Pons (tissue), 1 donor: ENCODE results near the gene CDH13.

Experiments
- DNase-seq: peaks from one replicate; pipeline ENCODE4 v3.0.0-alpha.2; 2016; ENCODE audit warnings: low spot score

The CDH13 gene

DNA sequence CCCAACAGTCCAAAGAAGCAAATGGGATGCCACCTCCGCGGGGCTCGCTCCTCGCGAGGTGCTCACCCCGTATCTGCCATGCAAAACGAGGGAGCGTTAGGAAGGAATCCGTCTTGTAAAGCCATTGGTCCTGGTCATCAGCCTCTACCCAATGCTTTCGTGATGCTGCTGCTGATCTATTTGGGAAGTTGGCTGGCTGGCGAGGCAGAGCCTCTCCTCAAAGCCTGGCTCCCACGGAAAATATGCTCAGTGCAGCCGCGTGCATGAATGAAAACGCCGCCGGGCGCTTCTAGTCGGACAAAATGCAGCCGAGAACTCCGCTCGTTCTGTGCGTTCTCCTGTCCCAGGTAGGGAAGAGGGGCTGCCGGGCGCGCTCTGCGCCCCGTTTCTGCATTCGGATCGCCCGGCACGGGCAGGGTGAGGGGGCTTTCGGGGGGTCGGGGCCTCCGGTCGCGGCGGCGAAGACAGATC, at the start of gene CDH13:
CDH13 (plus strand) TSS at position 179 of the 471 bp plus-strand sequence.
- DNase-seq = no peak

- DNase-seq = peak; percentile 88
Observed at GRCh38 chr16:82580298-82580890, 46.4 kb upstream of the CDH13 start.

- no peak for DNase-seq
Observed at GRCh38 chr16:82582975-82583374, 43.8 kb upstream of the CDH13 start.

- DNase-seq = no peak
Observed at GRCh38 chr16:82583422-82583821, 43.3 kb upstream of the CDH13 start.

- no peak for DNase-seq
Observed at GRCh38 chr16:82584553-82585152, 42.1 kb upstream of the CDH13 start.

DNA sequence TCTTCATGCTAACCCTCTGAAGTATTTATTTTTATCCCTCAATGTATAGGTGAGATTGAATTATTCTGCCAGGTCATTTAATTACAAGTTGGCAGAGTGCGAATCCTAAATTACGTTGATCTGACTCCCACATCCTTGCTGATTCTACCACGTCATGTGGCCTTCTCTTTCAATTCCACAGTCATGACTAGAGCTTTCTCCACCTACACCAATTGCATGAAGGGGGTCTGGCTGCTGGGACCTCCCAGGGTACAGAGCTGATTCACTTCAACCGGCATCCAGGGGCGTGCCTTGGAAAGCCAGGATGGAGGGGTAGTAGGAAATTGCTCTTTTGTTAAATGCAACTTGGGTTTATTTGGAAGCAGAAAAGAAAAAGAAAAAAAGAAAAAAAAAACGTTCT, 41.1 kb upstream of the CDH13 start:
- no peak for DNase-seq

DNA sequence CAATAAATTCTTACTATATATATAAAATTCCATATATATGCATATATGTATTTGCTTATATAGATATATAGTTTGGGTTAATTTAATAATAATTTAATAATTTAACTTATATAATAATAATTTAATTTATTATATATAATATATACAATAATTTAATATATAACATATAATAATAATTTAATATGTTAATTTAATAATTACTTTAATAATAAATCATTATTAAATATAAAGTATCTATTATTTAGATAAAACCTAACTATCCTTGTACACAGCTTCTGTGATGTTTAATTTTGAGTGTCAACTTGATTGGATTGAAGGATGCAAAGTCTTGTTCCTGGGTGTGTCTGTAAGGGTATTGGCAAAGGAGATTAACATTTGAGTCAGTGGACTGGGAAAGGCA, 40.6 kb upstream of the CDH13 start:
- DNase-seq = no peak

DNA sequence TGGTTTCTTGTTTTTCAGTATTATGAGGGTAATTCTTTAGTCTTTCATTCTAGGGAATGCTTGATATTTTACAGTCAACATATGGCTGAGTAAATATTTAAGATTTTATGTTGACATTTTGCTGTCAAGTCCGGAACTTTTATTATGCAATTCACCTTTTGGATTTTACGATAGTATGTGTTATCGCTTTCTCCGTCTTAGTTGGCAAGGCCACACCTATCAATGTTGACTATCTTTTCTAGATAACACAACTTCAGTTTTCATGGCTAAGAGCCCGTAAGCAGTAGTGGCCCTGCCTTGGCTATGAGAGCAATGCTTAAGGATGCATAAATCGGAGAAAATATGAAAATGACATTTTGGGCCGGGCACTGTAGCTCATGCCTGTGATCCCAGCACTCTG, 39.5 kb upstream of the CDH13 start:
- no peak for DNase-seq

GRCh38 chr16:82589407-82589806, 37.4 kb upstream of the CDH13 start:
- DNase-seq = no peak

DNA sequence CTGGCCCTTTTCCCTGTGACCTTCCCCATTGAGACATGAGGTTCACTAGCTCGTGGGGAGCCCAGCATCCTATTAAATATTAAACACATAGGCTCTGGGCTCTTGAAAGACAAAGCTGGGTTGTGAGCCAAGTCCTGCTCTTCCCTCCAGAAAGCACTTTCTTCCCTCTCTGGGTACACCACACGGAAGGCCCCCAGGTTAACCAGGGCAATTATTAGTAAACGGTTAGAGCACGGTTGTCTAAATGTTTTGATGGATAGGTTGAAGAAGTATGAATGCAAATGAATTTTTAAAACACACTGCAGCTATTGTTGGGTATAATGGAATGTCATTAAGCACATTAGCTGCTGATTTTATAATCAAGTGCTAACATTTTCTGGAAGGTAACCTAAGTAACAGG, 32.7 kb upstream of the CDH13 start:
- no peak for DNase-seq

DNA sequence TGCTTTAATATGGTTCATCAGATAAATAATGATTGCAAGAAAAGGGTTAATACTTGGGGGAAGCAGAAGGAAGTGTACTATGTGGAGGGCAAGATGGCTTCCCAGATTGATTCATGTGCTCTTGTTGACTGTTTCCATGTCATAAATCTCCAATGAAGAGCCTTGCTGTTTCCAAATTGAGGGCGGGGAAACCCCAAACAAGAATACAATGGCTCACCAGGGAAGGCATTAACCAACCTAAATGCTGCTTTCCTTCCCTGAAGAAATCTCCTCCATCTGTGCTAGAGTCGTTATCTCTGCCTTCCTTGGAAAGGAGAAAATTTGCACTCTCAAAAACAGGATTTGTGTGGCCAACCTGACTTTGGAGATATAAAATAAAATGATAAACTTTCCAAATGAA, 28.0 kb upstream of the CDH13 start:
- DNase-seq = no peak

- no peak for DNase-seq
Observed at GRCh38 chr16:82601989-82602640, 24.7 kb upstream of the CDH13 start.

DNA sequence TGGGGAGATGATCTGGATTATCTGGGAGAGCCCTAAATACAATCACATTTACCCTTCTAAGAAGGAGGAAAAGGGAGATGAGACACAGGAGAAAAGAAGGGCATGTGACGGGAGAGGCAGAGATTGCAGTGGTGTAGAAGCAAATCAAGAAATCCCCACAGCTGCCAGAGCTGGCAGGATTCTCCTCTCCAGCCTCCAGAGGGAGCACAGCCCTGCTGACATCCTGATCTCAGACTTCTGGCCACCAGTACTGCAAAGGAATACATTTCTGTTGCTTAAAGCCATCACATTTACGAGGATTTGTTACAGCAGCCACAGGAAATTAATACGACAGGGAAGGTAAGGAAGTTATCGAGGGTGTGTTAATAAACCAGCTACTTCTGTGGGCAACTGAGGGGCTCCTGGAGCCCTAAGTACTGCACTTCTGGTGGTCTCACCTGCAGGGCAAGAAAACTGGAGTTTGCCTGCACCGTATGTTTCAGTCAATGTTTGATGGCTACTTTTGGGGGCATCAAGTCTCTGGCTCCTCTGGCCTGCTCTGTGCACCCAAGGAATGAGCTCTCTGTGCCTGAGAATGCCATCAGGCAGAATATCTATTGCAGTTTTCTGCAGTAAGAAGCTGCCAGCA, 22.9 kb upstream of the CDH13 start:
- DNase-seq = peak; percentile 79

GRCh38 chr16:82605076-82605475, 21.7 kb upstream of the CDH13 start:
- no peak for DNase-seq

DNA sequence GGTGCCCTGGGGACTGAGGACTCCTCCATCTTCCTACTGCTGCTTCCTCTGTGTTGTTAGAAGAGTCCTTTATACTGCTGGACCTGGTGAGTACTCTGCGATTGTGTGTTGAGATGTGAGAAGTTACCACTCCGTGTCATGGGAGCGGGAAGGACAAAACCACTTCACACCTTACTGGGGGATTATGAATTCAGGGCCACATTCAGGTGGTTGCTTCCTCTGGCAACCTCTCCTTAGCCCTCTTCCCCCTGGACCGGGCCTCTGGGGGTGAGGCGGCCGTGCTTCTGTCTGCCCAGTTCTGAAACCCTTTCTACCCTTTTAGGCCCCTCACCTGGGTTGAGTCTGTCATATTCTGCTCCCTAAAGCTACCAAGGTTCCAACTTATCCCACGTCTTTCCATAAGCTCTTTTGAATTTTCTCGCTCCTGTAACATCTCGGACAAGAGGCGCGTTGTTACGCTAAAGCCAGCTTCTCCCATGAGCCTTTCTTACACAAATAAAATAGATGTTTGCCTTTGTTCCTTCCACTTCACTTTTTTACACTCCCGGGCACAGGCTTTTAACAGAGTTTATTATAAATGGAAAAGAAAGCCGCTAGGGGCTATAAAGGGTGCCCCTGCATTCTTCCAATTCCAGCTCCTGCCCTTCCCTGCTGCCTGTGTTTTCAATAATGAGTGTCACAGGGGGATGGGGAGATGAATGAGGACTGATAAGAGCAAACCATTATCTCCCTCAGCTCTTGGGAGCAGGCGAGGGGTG, 20.7 kb upstream of the CDH13 start:
- DNase-seq = no peak

GRCh38 chr16:82609140-82609539, 17.6 kb upstream of the CDH13 start:
- DNase-seq = no peak

DNA sequence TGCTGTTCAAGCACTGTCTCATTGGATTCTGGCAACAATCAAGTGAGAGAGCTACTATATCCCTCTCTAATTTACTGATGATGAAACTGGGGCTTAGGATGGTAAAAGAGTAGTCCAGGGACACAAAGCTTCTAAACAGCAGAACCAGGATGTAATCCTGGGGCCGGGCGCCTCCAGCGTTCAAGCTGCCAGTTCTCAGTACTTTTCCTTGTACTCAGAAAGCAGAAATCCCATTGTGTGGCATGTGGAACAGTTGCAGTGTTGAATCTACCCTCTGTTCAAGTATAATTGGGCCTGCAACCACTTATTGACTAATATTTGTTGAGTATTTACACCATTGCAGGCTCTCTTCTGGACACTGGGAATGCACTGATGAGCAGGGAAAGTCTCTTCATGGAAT, 14.5 kb upstream of the CDH13 start:
- peak; percentile 80 for DNase-seq

- DNase-seq = no peak
Observed at GRCh38 chr16:82616356-82616755, 10.4 kb upstream of the CDH13 start.

DNA sequence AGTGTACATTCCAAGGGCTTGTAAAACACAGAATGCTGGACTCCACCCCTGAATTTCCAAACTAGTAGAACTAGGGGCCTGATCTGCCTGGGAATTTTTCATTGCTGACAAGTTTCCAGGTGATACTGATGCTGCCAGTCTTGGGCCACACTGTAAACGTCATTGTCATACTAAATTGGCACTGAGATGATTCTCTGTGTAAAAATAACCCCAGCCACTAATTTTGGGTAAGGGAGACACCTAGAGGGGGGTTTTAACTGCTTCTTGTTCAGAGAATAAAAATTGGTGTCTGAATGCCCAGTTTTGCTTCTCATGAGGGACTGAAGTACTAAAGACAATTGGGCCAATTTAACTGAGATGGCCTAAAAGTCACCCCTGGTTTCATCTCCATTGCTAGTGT, 5.0 kb upstream of the CDH13 start:
- DNase-seq = no peak

- no peak for DNase-seq
Observed at GRCh38 chr16:82623241-82623640, 3.5 kb upstream of the CDH13 start.

- DNase-seq = no peak
Observed at GRCh38 chr16:82625066-82625968, 1.5 kb upstream of the CDH13 start.
